Measurements from ENCODE around the gene GNAS-AS1. TPM values are rescaled to one million over a fixed set of nuclear protein-coding genes. Genes with fewer than 3 reads are reported as not detected.

GNAS-AS1 gene
- total and polyA plus RNA-seq, 10 of the 15 experiments (the other 5 are each of a cell fraction or from before 2014, with no cell fraction given): 0.06 to 2.7 (median 1.2) TPM

DNA sequence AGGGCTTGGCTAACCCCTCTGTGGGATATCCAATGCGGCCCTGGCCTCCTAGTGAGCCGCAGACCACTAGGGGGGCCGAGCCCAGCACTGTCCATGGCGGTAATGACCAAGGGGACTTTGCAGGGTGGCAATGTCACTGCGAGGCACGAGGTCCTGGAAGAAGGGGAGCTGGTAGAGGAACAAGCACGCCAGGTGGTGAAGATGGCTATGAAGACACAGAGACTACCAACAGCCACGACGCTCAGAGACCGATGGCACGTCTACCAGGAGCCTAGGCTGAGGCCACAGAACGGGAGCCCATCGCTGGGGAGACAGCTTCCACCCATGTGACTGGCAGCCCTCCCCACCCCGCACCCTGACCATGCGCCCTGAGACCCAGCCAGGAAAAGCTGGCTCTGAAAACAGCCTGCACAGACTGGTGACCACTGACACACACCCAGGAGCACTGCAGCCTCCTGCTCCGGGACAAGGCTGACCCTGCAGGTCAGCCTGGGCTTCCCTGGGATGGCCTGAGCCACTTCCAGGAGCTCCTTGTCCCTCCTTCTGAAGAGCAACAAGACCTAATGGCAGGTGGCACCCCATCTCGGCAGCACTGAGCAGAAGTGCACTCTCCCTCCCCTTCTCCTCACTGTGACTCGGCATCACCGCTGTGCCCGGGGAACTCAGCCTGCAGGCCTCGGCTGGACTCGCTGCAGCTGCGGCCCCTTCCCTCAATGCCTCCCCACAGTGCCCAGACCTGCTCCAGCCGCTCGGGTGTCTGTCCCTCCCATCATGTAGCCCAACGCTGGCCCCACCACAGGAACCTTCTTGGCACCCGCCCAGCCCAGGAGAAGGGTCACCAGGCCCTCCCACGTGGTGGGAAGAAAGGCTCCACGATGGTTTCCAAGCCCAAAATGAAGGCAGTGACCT is 56.9 kb downstream of the GNAS-AS1 start (continued):
- no peak for TF ChIP-seq SIX5 (IDR thresholded peaks at IDR 0.05; ENCODE audit: low read depth, low read length, severe bottlenecking)
- no peak for TF ChIP-seq SP1 (IDR thresholded peaks at IDR 0.05; ENCODE audit: low read depth, low read length)

DNA sequence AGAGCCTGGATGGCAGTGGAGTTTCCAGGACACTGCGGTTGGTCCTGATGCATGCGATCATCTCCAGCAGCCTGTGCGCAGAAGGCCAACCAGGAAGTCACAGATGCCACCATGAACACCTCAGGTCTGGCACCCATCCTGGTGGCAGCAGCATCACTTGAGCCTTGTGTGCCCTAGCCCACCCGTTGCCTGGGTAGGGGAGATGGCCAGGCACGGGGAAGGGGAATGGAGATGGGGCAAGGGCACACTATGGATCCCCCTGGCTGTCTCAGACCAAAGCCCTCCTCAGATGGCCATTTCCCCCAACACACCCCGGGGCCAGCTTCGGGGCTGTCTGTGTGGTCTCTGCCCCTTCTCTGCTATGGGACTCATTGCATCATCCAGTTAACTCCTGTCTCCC is 58.3 kb downstream of the GNAS-AS1 start:
- no peak for FAIRE-seq
- Histone ChIP-seq H3K9ac (ENCODE audit: control insufficient read depth, insufficient read depth, low read length) (no peak overlapping the region), H3K4me2 (ENCODE audit: control insufficient read depth, insufficient read depth) (no peak overlapping the region), H3K27me3 (replicated peaks in 1 of 2; ENCODE audit: control insufficient read depth in 2 of 2, insufficient read depth in 2 of 2, low read length in 1 of 2) (peaks cover 0 to 9% of the 10 kb centered on the region in 2 experiments; a peak in 2 of 4 replicates), H3K4me1 (ENCODE audit: control insufficient read depth, insufficient read depth, low read length) (no peaks in the 10 kb centered on the region), H3K79me2 (ENCODE audit: control insufficient read depth, insufficient read depth, low read length) (no peaks in the 10 kb centered on the region), H4K20me1 (ENCODE audit: control insufficient read depth, insufficient read depth) (no peaks in the 10 kb centered on the region), H3K27ac (ENCODE audit: control insufficient read depth, insufficient read depth) (no peak overlapping the region), H3K9me3 (replicated peaks; ENCODE audit: control insufficient read depth, insufficient read depth, low read length) (no peaks in the 10 kb centered on the region), H2AFZ (ENCODE audit: control insufficient read depth, low read depth, low read length) (no peak overlapping the region), H3K36me3 (ENCODE audit: control insufficient read depth in 2 of 2, insufficient read depth in 2 of 2, low read length in 1 of 2) (no peaks in the 10 kb centered on the region), H3K4me3 (no peak overlapping the region)
- CTCF ChIA-PET: no interaction called here
- ATAC-seq: no peak
- no TSS peak for BruUV-seq (replicated peaks)
- SMC1A ChIA-PET (ENCODE audit: uncharacterized antibody, unreplicated experiment): no interaction called here
- intact Hi-C loops (cut with micrococcal nuclease; ENCODE audit: unreplicated experiment): no loop called here
- POLR2A ChIA-PET: no interaction called here
- in situ Hi-C loops (cut with MboI): no loop called here
- TF ChIP-seq POLR2AphosphoS2 (IDR thresholded peaks at IDR 0.05; ENCODE audit: low read depth, low read length) (no peak), NBN (IDR thresholded peaks at IDR 0.05) (no peak)
- WGBS (ENCODE audit: insufficient coverage, insufficient replicate concordance, low lambda C conversion rate, missing lambda C conversion rate): 49% methylated on average over 7 of the region's 7 CpGs
- no peak for DNase-seq (ENCODE audit: low read depth, low spot score)
- RAD21 ChIA-PET (ENCODE audit: unreplicated experiment): no interaction called here

DNA sequence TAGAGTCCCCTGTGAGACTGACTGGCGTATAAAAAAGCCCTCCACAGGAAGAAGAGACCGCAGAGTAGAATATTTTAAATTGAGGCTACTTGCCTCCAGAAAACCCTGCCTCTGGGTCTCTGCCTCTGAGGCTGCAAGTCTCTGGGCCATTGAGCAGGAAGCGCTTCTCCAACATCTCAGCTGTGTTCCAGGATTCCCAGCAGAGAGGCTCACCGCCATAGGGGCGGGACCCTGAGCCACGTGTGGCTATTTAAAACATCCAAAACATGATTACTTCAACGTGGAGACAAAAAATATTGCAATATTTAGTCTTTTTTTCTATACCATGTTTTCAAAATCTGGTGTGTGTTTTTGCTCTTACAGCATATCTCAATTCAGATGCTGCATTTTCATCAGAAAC is 59.4 kb downstream of the GNAS-AS1 start:
- H3K4me2 ChIP-seq (ENCODE audit: control insufficient read depth, insufficient read depth): no peak overlapping the region
- H3K79me2 ChIP-seq (ENCODE audit: control insufficient read depth, insufficient read depth, low read length): no peaks in the 10 kb centered on the region
- in situ Hi-C loops (cut with MboI) (no loop called here), intact Hi-C loops (cut with micrococcal nuclease; ENCODE audit: unreplicated experiment) (no loop called here)
- no peak overlapping the region for H3K27ac ChIP-seq (ENCODE audit: control insufficient read depth, insufficient read depth)
- DNase-seq (ENCODE audit: low read depth, low spot score) (no peak), ATAC-seq (no peak), FAIRE-seq (no peak)
- no peaks in the 10 kb centered on the region for H3K9me3 ChIP-seq (replicated peaks; ENCODE audit: control insufficient read depth, insufficient read depth, low read length)
- no peak overlapping the region for H3K4me3 ChIP-seq
- no peak overlapping the region for H2AFZ ChIP-seq (ENCODE audit: control insufficient read depth, low read depth, low read length)
- H3K27me3 ChIP-seq (replicated peaks in 1 of 2; ENCODE audit: control insufficient read depth in 2 of 2, insufficient read depth in 2 of 2, low read length in 1 of 2): peaks cover 0 to 8% of the 10 kb centered on the region in 2 experiments; a peak in 2 of 4 replicates
- no peaks in the 10 kb centered on the region for H3K4me1 ChIP-seq (ENCODE audit: control insufficient read depth, insufficient read depth, low read length)
- ChIA-PET RAD21 (ENCODE audit: unreplicated experiment) (no interaction called here), SMC1A (ENCODE audit: uncharacterized antibody, unreplicated experiment) (no interaction called here), CTCF (no interaction called here), POLR2A (no interaction called here)
- no peaks in the 10 kb centered on the region for H4K20me1 ChIP-seq (ENCODE audit: control insufficient read depth, insufficient read depth)
- WGBS (ENCODE audit: insufficient coverage, insufficient replicate concordance, low lambda C conversion rate, missing lambda C conversion rate): 10% methylated on average over 7 of the region's 7 CpGs
- no TSS peak for BruUV-seq (replicated peaks)
- no peak overlapping the region for H3K9ac ChIP-seq (ENCODE audit: control insufficient read depth, insufficient read depth, low read length)
- no peaks in the 10 kb centered on the region for H3K36me3 ChIP-seq (ENCODE audit: control insufficient read depth in 2 of 2, insufficient read depth in 2 of 2, low read length in 1 of 2)
- TF ChIP-seq ZZZ3 (IDR thresholded peaks at IDR 0.05; ENCODE audit: control insufficient read depth, insufficient read length, low read depth) (no peak), BHLHE40 (IDR thresholded peaks at IDR 0.05; ENCODE audit: borderline replicate concordance in 1 of 2, low read depth in 2 of 2, low read length in 1 of 2) (no peak), TAF1 (IDR thresholded peaks at IDR 0.05; ENCODE audit: borderline replicate concordance, low read depth, low read length) (no peak), ASH2L (IDR thresholded peaks at IDR 0.05; ENCODE audit: borderline replicate concordance, low read depth) (no peak), CREM (IDR thresholded peaks at IDR 0.05; ENCODE audit: low read depth) (no peak), NR2C1 (IDR thresholded peaks at IDR 0.05) (no peak), EZH2 (IDR thresholded peaks at IDR 0.05; ENCODE audit: borderline replicate concordance, control insufficient read depth, low read depth, low read length) (no peak), SUZ12 (IDR thresholded peaks at IDR 0.05; ENCODE audit: unreplicated experiment) (no peak), TCF3 (IDR thresholded peaks at IDR 0.05; ENCODE audit: borderline replicate concordance, insufficient read depth, low read depth, low read length) (no peak), HDAC6 (IDR thresholded peaks at IDR 0.05; ENCODE audit: unreplicated experiment) (no peak), SMC3 (IDR thresholded peaks at IDR 0.05; ENCODE audit: borderline replicate concordance, low read length) (no peak)
- TF ChIP-seq, protein P1, sequence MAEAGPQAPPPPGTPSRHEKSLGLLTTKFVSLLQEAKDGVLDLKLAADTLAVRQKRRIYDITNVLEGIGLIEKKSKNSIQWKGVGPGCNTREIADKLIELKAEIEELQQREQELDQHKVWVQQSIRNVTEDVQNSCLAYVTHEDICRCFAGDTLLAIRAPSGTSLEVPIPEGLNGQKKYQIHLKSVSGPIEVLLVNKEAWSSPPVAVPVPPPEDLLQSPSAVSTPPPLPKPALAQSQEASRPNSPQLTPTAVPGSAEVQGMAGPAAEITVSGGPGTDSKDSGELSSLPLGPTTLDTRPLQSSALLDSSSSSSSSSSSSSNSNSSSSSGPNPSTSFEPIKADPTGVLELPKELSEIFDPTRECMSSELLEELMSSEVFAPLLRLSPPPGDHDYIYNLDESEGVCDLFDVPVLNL (IDR thresholded peaks at IDR 0.05; ENCODE audit: low read depth, low read length): no peak
